GM21515 (cell line): Measurements from ENCODE around the gene FAM50B.

Source experiments
- ATAC-seq: cut with Tn5 transposase; IDR thresholded peaks from one replicate; pipeline ENCODE4 v1.9.1; 2021; ENCODE audit not compliant: unreplicated experiment

The FAM50B gene

DNA sequence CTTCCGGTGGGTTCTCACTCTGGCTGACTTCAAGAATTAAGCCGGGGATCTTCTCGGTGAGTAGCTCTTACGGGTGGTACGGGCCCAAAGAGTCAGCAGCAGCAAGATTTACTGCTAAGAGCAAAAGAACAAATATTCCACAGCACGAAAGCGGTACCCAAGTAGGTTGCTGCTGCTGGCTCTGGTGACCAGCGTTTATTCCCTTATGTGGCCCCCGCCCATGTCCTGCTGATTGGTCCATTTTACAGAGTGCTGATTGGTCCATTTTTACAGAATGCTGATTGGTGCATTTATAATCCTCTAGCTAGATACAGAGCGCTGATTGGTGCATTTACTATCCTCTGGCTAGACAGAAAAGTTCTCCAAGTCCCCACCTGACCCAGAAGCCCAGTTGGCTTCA, 44.3 kb downstream of the FAM50B start:
- no peak for ATAC-seq

DNA sequence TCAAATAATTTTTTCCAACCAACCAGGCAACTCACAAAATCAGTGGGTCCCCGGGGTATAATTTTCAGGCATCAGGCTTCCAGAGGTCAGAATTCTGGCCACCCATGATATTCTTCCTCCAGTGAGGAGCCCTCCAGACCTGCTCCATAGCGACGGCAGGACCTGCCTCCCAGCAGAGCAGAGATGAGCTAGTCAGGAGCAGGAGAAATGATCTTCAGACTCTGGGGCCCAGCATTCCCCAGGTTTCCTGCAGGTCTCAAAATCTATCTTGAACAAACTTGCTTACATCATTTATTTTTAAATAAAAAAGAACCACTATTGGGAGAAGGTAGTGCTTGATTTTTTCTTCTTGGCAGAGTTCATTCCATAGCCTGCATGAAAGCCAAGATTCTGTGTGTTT, 44.7 kb downstream of the FAM50B start:
- no peak for ATAC-seq

DNA sequence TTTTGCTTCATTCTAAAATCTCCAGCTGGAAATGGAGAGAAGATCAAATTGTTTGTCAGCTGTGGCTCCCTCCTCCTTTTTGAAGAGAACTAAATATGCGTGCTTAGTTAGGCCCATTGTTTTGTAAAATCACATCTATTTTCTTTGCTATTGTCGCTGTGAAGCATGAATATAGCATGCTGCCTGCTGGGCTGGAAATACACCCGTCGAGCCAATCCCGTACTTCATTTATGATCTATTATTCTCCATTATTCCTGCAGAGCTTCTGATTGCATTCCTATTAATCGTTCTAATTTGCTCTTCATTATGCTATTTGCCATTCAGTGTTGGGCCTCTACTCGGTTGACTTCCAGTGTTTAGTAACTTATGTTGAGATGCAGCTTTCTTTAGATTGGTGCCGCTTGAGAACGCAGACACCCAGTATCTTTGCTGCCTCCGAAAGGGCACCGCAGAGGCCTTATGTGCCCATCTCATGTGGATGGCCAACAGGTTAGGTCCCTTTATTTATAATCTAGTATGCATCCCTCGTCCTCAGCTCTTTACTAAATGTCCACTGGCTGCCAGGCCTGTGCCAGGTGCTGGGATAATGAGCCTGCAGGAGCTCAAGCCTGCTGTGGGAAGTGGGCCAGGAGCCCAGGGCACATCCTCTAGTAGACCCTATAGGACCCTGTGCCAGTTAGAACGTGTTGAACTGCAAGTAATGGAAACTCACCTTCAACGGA, 45.6 kb downstream of the FAM50B start:
- ATAC-seq = no peak

DNA sequence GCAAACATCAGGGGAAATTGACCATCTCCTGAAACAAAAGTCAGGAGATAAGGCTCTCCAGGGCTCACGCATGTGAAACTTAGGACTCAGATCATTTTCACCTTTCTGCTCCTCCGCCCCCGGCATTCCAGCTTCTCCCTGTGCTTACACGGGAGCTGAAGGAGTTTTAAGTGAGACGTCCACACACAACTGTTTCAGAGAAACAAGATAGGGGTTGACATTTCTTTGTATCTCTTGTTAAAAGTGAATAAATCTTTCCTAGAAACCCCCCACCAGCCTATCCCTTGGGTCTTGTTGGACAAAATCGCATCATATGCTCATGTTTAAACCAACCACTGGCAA, 46.1 kb downstream of the FAM50B start:
- ATAC-seq = no peak

DNA sequence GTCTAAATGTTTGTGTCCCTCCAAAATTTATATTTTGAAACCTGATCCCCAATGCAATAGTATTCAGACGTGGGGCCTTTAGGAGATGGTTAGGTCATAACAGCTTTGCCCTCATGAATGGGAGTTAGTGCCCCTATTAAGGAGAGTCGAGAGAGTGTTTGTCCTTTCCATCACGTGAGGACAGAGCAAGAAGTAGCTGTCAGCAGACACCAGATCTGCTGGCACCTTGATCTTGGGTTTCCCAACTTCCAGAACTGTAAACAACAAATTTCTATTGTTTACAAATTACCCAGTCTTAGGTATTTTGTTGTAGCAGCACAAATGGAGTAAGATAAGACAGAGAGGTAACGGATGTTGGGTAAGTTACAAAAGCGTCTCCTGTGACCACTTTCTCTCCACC, 46.6 kb downstream of the FAM50B start:
- ATAC-seq = no peak

DNA sequence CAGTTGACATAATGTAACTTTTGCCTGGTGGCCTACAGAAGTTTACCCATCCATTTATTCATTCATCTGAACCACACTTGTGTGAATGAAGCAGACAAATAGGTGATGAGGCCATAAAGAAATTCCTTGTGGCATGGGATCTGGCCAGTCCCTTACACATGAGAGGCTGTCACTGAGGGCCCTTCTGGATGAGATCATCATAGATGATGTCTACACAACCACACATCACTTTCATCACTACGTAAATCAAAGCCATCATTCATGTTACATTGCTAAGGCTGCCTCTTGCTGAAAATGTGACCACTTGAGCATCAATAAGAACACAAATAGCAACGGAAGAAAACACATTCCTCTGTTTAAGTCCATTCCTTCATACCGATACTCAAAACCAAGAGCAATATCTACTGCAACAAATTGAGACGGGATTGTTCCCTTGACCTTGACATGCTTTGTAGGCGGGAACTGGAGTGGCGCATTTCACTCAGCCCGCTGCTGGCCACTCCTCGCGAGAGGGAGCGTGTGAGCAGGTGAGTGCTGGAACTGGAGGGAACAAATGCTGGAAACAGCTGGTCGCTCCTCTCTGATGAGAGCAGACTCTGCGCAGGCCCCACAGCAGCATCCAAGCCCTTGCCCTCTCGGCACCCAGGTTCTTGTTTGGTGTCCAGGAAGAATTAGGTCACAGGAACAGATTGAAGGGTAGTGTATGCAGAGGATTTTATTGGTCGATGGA, 49.3 kb downstream of the FAM50B start:
- ATAC-seq = no peak

DNA sequence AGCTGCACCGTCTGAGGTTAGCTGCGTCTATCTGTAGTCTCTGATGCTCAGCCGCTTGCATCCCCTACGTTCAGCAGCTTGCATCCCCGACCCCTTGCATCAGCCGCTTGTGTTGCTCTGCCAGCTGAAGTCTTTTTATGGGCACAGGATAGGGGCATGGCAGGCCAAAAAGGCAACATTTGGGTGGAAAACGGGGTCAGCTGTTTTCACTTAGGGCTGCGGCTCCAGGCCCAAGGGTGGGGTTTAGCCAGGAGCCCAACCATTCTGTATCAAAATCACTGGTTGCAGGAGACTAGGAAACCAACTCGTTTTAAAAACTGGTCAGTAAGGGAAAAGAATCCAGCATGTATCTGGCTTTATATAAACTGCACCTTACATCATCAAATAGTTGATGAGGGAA, 49.9 kb downstream of the FAM50B start:
- no peak for ATAC-seq

DNA sequence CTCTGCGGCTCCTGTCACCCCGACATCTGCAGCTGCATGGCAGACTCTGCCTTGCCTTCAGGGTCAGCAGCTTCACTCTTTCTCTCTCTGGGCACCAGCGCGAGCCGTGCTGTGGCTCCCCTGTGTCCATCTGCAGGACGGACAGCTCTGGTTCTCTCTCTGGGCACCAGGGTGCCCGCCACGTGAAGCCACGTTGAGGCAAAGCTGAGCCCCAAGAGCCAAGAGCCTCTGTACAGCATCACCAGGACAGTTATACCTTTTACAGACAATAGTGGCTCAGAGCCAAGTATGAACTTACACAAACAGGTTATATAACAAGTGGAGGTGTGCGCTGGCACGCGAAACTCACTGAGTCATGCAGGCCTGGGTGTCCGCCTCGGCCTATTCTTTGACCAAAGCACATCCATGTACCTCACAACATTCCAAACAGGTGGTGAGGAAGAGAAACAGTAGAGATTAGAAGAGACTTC, 50.8 kb downstream of the FAM50B start:
- ATAC-seq = no peak
